ENCODE measurements around the gene LEPROT. TPM values are rescaled to one million over a fixed set of nuclear protein-coding genes. Genes with fewer than 3 reads are reported as not detected.

LEPROT gene
- total and polyA plus RNA-seq, 10 donors = 12.5 to 104 (median 68.6) TPM

DNA sequence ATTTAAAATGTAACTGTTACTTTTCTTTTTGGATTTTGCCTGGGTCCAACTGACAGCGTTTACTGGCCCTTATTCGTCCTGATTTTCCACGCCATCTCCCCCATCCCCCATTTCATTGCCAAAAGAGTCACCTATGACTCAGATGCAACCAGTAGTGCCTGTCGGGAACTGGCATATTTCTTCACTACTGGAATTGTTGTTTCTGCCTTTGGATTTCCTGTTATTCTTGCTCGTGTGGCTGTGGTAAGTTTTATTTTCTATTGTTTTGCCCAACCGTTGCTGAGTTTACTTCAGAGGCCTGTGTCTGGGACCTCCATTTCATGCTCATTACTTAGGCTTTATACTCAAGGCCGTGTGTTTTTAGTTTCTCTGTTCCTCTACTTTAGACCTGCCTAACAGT, 9.3 kb downstream of the LEPROT start:
- 40 to 71% (median 57%) methylated on average over 7 of the region's 7 CpGs for WGBS, 5 donors
- Histone ChIP-seq H3K36me3 (peaks cover 0 to 96% (median 42%) of the 10 kb centered on the region in 6 donors), H3K4me1 (peaks cover 0 to 26% (median 13%) of the 10 kb centered on the region in 6 donors), H3K27ac (peak overlapping the region in 7 of 8 donors; percentile 6 to 56 (median 43)), H3K9me3 (no peaks in the 10 kb centered on the region), H3K27me3 (replicated peaks in 1 of 7) (no peaks in the 10 kb centered on the region), H3K4me3 (no peak overlapping the region)
- intact Hi-C loops (cut with DNase I; ENCODE audit: low total_unique reads) = loop anchor here (5.0 to 10.0 kb wide), 2 partner anchors 175 to 257 kb away; no protein-coding TSS in a partner anchor
- DNase-seq = no peak
- TF ChIP-seq, protein P1, sequence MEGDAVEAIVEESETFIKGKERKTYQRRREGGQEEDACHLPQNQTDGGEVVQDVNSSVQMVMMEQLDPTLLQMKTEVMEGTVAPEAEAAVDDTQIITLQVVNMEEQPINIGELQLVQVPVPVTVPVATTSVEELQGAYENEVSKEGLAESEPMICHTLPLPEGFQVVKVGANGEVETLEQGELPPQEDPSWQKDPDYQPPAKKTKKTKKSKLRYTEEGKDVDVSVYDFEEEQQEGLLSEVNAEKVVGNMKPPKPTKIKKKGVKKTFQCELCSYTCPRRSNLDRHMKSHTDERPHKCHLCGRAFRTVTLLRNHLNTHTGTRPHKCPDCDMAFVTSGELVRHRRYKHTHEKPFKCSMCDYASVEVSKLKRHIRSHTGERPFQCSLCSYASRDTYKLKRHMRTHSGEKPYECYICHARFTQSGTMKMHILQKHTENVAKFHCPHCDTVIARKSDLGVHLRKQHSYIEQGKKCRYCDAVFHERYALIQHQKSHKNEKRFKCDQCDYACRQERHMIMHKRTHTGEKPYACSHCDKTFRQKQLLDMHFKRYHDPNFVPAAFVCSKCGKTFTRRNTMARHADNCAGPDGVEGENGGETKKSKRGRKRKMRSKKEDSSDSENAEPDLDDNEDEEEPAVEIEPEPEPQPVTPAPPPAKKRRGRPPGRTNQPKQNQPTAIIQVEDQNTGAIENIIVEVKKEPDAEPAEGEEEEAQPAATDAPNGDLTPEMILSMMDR (IDR thresholded peaks at IDR 0.05 in 8 of 11, conservative IDR thresholded peaks at IDR 0.05 in 3 of 11) = no peak
- TF ChIP-seq POLR2AphosphoS5 (IDR thresholded peaks at IDR 0.05) (no peak), POLR2A (IDR thresholded peaks at IDR 0.05) (no peak)

- Histone ChIP-seq H3K9me3 (no peaks in the 10 kb centered on the region), H3K27ac (no peak overlapping the region), H3K4me3 (no peak overlapping the region), H3K27me3 (replicated peaks in 1 of 7) (no peaks in the 10 kb centered on the region), H3K4me1 (peaks cover 0 to 22% (median 13%) of the 10 kb centered on the region in 6 donors), H3K36me3 (peaks cover 0 to 96% (median 37%) of the 10 kb centered on the region in 6 donors)
- intact Hi-C loops (cut with DNase I; ENCODE audit: low total_unique reads) = loop anchor here (5.0 kb wide), 1 partner anchor 256 kb away; no protein-coding TSS in a partner anchor
- TF ChIP-seq, protein P1 (IDR thresholded peaks at IDR 0.05 in 8 of 11, conservative IDR thresholded peaks at IDR 0.05 in 3 of 11) = peak in 9 of 11 experiments; percentile 24 to 65 (median 45)
- TF ChIP-seq POLR2AphosphoS5 (IDR thresholded peaks at IDR 0.05) = no peak
- no peak for DNase-seq
- 24 to 82% (median 59%) methylated on average over 1 of the region's 1 CpG for WGBS, 5 donors
Observed at GRCh38 chr1:65431111-65431705, 10.7 kb downstream of the LEPROT start.

GRCh38 chr1:65432918-65433317, 12.4 kb downstream of the LEPROT start:
- Histone ChIP-seq H3K27ac (no peak overlapping the region), H3K4me3 (no peak overlapping the region), H3K27me3 (replicated peaks in 1 of 7) (no peaks in the 10 kb centered on the region), H3K9me3 (no peaks in the 10 kb centered on the region), H3K4me1 (peaks cover 0 to 22% (median 13%) of the 10 kb centered on the region in 6 donors), H3K36me3 (peaks cover 0 to 93% (median 22%) of the 10 kb centered on the region in 6 donors)
- 78 to 83% (median 80%) methylated on average over 8 of the region's 8 CpGs for WGBS, 5 donors
- intact Hi-C loops (cut with DNase I; ENCODE audit: low total_unique reads) = loop anchor here (5.0 kb wide), 1 partner anchor 254 kb away; no protein-coding TSS in a partner anchor
- no peak for DNase-seq
- TF ChIP-seq POLR2A (IDR thresholded peaks at IDR 0.05) (no peak), POLR2AphosphoS5 (IDR thresholded peaks at IDR 0.05) (no peak)
- TF ChIP-seq, protein P1 (IDR thresholded peaks at IDR 0.05 in 8 of 11, conservative IDR thresholded peaks at IDR 0.05 in 3 of 11) = no peak

- H3K4me1 ChIP-seq = peaks cover 0 to 18% (median 12%) of the 10 kb centered on the region in 6 donors
- H3K36me3 ChIP-seq = peaks cover 0 to 80% (median 18%) of the 10 kb centered on the region in 6 donors
- H3K4me3 ChIP-seq = no peak overlapping the region
- no peaks in the 10 kb centered on the region for H3K9me3 ChIP-seq
- TF ChIP-seq POLR2A (IDR thresholded peaks at IDR 0.05) (no peak), POLR2AphosphoS5 (IDR thresholded peaks at IDR 0.05) (no peak)
- TF ChIP-seq, protein P1 (IDR thresholded peaks at IDR 0.05 in 8 of 11, conservative IDR thresholded peaks at IDR 0.05 in 3 of 11) = no peak
- H3K27me3 ChIP-seq (replicated peaks in 1 of 7) = no peaks in the 10 kb centered on the region
- no peak for DNase-seq
- 83 to 97% (median 86%) methylated on average over 1 of the region's 1 CpG for WGBS, 5 donors
- no peak overlapping the region for H3K27ac ChIP-seq
- intact Hi-C loops (cut with DNase I; ENCODE audit: low total_unique reads) = loop anchor here (5.0 kb wide), 1 partner anchor 253 kb away; no protein-coding TSS in a partner anchor
Observed at GRCh38 chr1:65434255-65434654, 13.8 kb downstream of the LEPROT start.

Measured in spleen (tissue), 11 donors.